GM12875 (cell line): ENCODE measurements around the gene FSTL5.

ENCODE experiments used
- H3K4me3 ChIP-seq: one replicate; pipeline ENCODE4 v1.5.1; 2011; ENCODE audit warnings: low read depth, low read length, control low read depth
- TF ChIP-seq, protein P1 (sequence below): IDR thresholded peaks from 2 replicates; pipeline ENCODE4 v1.5.1; 2011; ENCODE audit warnings: low read depth, mild to moderate bottlenecking, control low read depth, inconsistent platforms, low read length, moderate library complexity, borderline replicate concordance; ENCODE audit not compliant: insufficient read depth

The FSTL5 gene

DNA sequence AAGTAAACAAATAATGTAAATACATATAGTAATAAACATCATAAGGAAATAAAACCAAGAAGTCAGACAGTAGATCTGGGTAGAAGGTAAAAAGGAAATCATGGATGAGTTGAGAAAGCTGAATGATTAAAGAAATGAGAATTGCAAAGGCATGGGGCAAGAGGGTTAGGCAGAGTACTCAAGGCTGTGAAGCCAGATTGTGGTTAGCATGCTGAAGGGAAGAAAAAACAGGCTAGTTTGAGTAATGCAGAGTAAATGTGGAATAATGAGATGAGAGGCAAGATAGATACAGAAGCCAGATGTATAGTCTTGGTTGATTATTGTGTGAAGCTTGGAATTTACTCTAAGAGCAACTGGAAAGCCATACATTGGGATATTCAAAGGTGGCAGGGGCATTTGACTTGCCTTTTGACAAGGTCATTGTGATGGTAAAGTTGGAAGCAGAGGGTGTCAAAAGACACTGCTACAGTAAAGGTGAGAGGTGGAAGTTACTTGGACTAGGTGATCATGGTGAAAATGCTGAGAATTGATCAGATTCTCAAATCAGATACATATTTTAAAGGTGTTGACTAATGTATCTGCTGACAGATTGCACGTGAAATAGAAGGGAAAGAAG is 307.0 kb downstream of the FSTL5 start:
- TF ChIP-seq, protein P1, sequence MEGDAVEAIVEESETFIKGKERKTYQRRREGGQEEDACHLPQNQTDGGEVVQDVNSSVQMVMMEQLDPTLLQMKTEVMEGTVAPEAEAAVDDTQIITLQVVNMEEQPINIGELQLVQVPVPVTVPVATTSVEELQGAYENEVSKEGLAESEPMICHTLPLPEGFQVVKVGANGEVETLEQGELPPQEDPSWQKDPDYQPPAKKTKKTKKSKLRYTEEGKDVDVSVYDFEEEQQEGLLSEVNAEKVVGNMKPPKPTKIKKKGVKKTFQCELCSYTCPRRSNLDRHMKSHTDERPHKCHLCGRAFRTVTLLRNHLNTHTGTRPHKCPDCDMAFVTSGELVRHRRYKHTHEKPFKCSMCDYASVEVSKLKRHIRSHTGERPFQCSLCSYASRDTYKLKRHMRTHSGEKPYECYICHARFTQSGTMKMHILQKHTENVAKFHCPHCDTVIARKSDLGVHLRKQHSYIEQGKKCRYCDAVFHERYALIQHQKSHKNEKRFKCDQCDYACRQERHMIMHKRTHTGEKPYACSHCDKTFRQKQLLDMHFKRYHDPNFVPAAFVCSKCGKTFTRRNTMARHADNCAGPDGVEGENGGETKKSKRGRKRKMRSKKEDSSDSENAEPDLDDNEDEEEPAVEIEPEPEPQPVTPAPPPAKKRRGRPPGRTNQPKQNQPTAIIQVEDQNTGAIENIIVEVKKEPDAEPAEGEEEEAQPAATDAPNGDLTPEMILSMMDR: no peak
- H3K4me3 ChIP-seq: no peak overlapping the region

DNA sequence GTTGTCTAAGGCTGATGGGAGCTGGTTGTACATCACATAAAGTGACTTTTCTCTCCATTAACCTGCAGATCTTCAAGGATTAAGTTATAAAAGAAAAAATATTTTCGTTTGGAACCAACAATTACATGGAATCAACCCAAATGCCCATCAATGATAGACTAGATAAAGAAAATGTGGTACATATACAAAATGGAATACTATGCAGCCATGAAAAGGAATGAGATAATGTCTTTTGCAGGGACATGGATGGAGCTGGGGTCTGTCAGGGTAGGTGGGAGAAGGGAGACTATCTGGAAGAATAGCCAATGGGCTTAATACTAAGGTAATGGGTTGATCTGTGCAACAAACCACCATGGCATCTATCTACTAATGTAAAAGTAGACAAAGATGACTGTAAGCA is 313.2 kb downstream of the FSTL5 start:
- H3K4me3 ChIP-seq: no peak overlapping the region
- TF ChIP-seq, protein P1: no peak

DNA sequence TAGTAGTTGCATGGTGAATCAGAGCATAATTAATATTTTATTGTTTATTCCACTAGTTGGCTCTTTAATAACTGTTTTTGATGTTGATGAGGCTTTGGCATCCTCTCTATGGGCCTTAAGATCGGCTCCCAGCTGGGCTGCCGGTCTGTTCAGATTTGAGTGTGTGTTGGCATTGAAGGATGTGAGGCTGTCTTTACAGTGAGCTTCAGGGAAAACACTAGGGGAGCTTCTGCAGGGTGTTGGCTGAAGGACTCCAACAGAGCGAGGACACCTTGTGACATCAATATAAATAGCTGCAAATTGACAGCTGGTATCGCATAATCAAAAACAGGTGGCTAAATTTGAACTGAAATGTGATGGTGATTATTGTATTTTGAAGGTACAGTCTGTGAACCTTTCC is 322.0 kb downstream of the FSTL5 start:
- H3K4me3 ChIP-seq: no peak overlapping the region
- TF ChIP-seq, protein P1: no peak

DNA sequence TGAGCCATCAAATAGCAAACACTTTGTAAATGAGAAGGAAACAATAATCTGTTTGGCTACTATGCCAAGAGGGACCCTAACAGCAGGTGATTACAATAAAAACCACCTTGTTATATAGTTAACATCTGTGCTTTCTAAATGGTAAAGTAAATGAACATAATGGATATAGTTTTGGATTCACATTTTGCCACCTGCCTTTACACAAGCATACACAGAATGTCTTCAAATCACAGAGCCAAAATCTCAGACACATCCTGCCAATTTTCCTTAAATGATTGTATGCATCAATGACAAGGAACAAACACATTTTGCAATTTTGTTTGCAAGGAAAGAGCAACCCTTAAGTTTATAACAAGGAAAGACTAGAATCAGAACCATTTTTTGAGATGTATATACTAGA is 334.2 kb downstream of the FSTL5 start:
- no peak overlapping the region for H3K4me3 ChIP-seq
- TF ChIP-seq, protein P1: no peak

DNA sequence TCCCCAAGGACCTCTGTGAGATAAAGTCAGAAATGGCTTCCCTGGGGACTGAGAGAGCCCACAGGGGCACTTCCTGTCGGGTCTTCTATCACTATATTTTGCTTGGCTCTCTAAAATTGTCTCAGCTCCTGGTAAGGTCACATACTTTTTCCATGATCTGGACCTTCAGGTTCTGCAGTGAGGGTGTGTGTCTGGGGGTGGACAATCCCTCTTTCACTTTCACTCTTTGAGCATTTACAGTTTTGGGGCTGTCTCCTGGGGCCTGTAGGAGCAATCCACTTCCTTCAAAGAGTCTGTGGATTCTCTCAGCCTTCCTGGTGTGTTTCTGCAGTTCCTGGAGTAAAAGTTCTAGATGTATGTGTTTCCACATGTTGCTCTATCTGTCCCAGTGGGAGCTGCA is 335.7 kb downstream of the FSTL5 start:
- no peak overlapping the region for H3K4me3 ChIP-seq
- TF ChIP-seq, protein P1: no peak

DNA sequence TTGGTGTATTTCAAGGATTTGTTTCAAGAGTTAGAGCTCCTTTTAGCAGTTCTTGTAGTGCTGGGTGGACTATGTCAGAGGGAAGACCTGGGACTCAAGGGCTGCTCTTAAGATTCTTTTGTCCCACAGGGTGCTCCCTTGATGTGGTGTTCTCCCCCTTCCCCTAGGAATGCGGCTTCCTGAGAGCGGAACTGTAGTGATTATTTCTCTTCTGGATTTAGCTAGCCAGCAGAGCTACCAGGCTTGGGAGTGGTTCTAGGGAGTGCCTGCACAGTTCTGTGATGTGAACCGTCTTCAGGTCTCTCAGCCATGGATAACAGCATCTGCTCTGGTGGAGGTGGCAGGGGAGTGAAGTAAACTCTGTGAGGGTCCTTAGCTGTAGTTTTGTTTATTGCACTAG is 336.8 kb downstream of the FSTL5 start:
- TF ChIP-seq, protein P1: no peak
- no peak overlapping the region for H3K4me3 ChIP-seq

DNA sequence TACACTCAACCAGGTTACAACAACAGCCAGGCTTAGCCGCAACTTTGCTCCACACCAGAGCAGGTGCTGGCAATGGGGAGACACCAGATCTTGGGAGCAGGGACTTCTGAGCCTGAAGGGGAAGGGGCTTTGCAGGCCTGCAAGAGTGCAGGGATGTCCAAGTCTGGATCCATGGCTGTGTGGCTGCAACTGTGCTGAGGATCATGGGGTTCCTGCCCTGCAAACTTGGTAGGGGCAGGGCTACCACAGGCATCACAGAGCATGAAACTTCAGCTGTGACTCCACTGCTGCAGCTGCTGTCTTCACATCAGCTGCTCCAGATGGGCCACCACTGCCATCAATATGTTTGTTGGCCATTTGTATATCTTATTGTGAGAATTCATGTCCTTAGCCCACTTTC is 340.4 kb downstream of the FSTL5 start:
- H3K4me3 ChIP-seq: no peak overlapping the region
- TF ChIP-seq, protein P1: no peak
